HepG2 (cell line): ENCODE data around the gene ZNF330. TPM values are rescaled to one million over a fixed set of nuclear protein-coding genes. Genes with fewer than 3 reads are reported as not detected.

Source experiments
- KIAA2018 ChIP-seq: sonication (generic); formaldehyde crosslinking; IDR thresholded peaks from 2 replicates; pipeline ENCODE4 v1.5.0; 2020; ENCODE audit warnings: mild to moderate bottlenecking, missing genetic modification reagents, borderline replicate concordance
- MEF2D ChIP-seq: sonication (generic); formaldehyde crosslinking; IDR thresholded peaks from 2 replicates; pipeline ENCODE4 v1.5.1; 2020; ENCODE audit warnings: mild to moderate bottlenecking, missing genetic modification reagents
- MIXL1 ChIP-seq: IDR thresholded peaks from 2 replicates; pipeline ENCODE4 v1.6.1; 2016
- PATZ1 ChIP-seq: sonication (generic); formaldehyde crosslinking; IDR thresholded peaks from 2 replicates; pipeline ENCODE4 v1.4.0; 2020; ENCODE audit warnings: missing genetic modification reagents
- RBFOX2 ChIP-seq: fragments of 200-400 bp; formaldehyde crosslinking; IDR thresholded peaks from 2 replicates; pipeline ENCODE4 v1.6.1; 2017; ENCODE audit warnings: low read depth, mild to moderate bottlenecking, low read length
- SNAPC4 ChIP-seq: sonication (generic); formaldehyde crosslinking; IDR thresholded peaks from 2 replicates; pipeline ENCODE4 v1.4.0; 2020; ENCODE audit warnings: mild to moderate bottlenecking, missing genetic modification reagents
- SP4 ChIP-seq: sonication (generic); formaldehyde crosslinking; IDR thresholded peaks from 2 replicates; pipeline ENCODE4 v1.8.1; 2023; ENCODE audit warnings: mild to moderate bottlenecking, missing genetic modification reagents
- ZC3H13 ChIP-seq: sonication (generic); formaldehyde crosslinking; IDR thresholded peaks from 2 replicates; pipeline ENCODE4 v1.8.1; 2023; ENCODE audit warnings: mild to moderate bottlenecking, missing genetic modification reagents, moderate library complexity
- ZFX ChIP-seq: sonication (generic); formaldehyde crosslinking; IDR thresholded peaks from 2 replicates; pipeline ENCODE4 v1.4.0; 2020; ENCODE audit warnings: mild to moderate bottlenecking, low read depth, missing genetic modification reagents, moderate library complexity
- ZNF160 ChIP-seq: sonication (generic); formaldehyde crosslinking; IDR thresholded peaks from 2 replicates; pipeline ENCODE4 v1.8.0; 2022; ENCODE audit warnings: mild to moderate bottlenecking, inconsistent platforms, missing genetic modification reagents
- ZNF274 ChIP-seq: sonication (generic); formaldehyde crosslinking; IDR thresholded peaks from 2 replicates; pipeline ENCODE4 v1.5.1; 2020; ENCODE audit warnings: mild to moderate bottlenecking, missing genetic modification reagents
- ZNF34 ChIP-seq: sonication (generic); formaldehyde crosslinking; IDR thresholded peaks from 2 replicates; pipeline ENCODE4 v1.4.0; 2020; ENCODE audit warnings: mild to moderate bottlenecking, missing genetic modification reagents, borderline replicate concordance
- polyA plus RNA-seq, 8 experiments: library from polyadenylated mRNA; depleted of rRNA in 3 of 8; stranded (reverse) in 7 of 8; unstranded in 1 of 8; fragments of >200 nt; fragmentation: Illumina TruSeq in 4 of 8; extraction: Trizol in 4 of 8; gene quantifications; 2 replicates each; pipeline versions ENCODE4 v1.2.1 to v1.2.3, GENCODE V29; 2011 to 2016; ENCODE audit warnings: low read depth in 4 of 8, missing spikeins in 1 of 8, mixed read lengths in 1 of 8; ENCODE audit not compliant: insufficient read depth in 1 of 8
- total RNA-seq, 5 experiments: library from RNA; depleted of rRNA; stranded (reverse); fragments of >200 nt; fragmentation: Illumina TruSeq; extraction: Trizol; gene quantifications; 2 replicates each; pipeline ENCODE4 v1.2.3, GENCODE V29; 2016; ENCODE audit warnings: low read depth in 1 of 5

Gene ZNF330
- total and polyA plus RNA-seq, 2 of the 13 experiments (the other 11 are each of a cell fraction or from before 2014, with no cell fraction given) = 23.3 to 43.4 TPM

- TF ChIP-seq KIAA2018 (CRISPR knock-in tag) (no peak), SNAPC4 (CRISPR knock-in tag) (0 out of 2 replicates have a peak, but pooled peaks have one; percentile 46), SP4 (CRISPR knock-in tag) (peak; percentile 98), ZFX (CRISPR knock-in tag) (peak; percentile 57; the same call in 1 of the 2 replicates), ZNF274 (peak; percentile 24; the same call in 1 of the 2 replicates), ZC3H13 (CRISPR knock-in tag) (0 out of 2 replicates have a peak, but pooled peaks have one; percentile 29), MEF2D (peak; percentile 18), PATZ1 (CRISPR knock-in tag) (peak; percentile 94), MIXL1 (CRISPR knock-in tag) (peak; percentile 27; the same call in 1 of the 2 replicates), ZNF34 (CRISPR knock-in tag) (0 out of 2 replicates have a peak, but pooled peaks have one; percentile 41), RBFOX2 (peak; percentile 70), ZNF160 (CRISPR knock-in tag) (peak; percentile 41; the same call in 1 of the 2 replicates)
Measured at GRCh38 chr4:141220691-141221659, at the start of gene ZNF330 (continued).
